Cerebellar nuclear complex (tissue), 1 donor: Measurements from ENCODE around the gene OPCML.
A peak's percentile ranks its signal among the peaks of the same experiment; 100 is the strongest.

Experiments used
- DNase-seq, 2 experiments: peaks; one replicate each; lab custom pipeline; 2025; lab: John Stamatoyannopoulos, UW

OPCML gene

DNA sequence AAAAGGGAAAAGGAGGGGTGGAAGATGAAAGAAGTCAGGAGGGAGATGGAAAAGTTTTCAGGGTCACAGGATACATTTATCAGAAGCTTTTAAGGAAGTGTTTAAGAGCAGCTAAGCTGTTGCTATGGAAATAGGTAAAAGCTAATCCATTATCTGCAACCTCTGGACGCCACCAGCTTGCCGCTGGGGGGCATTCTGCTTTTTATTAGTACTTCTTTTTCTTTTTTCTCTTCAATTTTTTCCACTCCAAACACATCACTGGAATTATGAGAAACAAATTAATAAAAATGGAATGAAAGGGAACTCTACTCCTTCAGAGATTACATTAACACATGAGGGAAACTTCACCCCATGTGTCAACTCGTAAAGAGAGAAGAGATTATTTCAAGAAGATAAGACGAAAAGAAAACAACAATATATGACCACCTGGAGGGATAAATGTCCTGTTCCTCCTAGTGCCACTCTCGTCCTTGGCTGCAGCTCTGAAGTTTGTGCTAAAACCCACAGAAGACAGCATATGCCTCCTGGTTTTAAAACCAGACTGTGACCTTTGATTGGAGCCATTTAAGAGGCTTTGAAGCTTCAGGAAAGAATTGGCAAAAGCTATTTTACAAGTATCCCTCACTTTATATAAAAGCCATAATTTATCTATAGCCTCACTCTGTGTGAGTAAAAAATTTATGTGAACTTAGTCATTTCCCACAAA, 972.8 kb downstream of the OPCML start:
- no peak for DNase-seq

GRCh38 chr11:132556316-132556715, 976.0 kb downstream of the OPCML start:
- DNase-seq: no peak

DNA sequence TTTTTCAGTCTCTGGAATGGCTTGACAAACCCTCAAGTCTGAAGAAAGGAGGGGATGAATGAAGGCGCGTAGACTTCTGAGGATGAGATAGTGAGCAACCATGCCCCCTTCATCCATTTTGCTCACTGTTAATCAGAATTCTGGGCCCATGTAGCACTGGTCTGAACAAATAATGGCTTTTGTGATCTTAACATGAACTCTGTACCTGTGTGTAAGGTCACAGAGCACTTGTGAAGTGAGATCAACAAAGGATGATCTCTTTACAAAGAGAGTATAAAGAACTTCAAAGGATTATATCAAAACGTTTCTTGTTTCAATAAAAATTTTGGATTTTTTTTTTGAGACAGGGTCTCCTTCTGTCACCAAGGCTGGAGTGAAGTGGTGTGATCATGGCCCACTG, 976.7 kb downstream of the OPCML start:
- no peak for DNase-seq

- DNase-seq: no peak
Observed at GRCh38 chr11:132551016-132551415, 981.3 kb downstream of the OPCML start.

DNA sequence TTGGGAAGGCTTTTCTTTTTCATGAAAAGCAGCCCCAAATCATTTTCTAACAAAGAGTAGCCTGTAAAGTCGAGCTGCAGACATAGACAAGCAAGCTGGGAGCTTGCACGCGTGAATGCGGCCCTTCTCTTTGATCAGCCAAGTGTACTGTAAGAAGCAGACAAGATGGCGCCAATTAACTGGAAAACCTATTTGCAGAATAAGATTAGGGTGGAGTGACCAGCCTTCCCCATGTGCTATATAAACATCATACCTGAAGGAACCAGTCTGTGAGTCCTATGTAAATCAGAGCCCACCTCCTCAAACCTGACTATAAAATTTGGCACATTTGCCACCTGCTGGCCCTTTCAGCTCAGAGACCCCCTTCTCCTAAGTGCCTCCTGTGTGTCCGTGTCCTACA, 982.7 kb downstream of the OPCML start:
- DNase-seq: no peak

GRCh38 chr11:132549001-132549400, 983.3 kb downstream of the OPCML start:
- no peak for DNase-seq

DNA sequence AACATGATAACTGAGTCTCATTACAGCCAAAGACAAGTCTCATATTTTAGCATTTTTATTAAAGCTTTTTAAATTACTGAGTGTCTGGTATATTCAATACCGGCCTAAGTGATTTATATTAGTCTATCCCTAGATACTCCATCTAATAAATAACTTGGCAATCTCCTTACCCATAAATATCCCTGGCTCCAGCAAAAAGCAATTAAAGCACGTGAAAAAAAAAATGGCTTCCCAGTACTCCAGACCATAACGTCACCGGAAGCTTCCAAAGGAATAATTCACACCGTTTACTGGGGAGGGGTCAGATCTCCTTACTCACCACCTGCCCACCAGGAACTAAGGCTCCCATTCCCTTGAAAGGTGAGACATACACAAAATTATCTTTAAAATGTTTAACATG, 988.3 kb downstream of the OPCML start:
- DNase-seq: no peak

DNA sequence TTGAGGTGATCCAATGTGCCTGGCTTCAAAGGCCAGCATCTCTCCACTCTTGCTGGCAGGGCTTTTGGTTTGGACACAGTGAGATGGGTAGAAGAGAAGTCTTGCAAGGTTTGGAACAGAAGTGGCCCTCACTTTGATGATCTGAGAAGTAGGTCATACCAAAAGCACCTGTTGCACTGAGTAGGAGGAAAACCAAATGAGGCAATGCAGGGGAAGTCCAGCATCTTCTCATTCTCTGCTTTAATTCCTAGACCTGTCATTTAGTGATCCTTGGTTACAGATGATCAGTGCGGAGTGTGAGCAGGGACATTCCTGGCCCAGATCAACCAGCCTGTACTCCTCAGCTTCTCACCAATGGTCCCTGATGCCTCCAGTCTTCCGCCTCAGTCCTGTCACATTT, 990.5 kb downstream of the OPCML start:
- no peak for DNase-seq

DNA sequence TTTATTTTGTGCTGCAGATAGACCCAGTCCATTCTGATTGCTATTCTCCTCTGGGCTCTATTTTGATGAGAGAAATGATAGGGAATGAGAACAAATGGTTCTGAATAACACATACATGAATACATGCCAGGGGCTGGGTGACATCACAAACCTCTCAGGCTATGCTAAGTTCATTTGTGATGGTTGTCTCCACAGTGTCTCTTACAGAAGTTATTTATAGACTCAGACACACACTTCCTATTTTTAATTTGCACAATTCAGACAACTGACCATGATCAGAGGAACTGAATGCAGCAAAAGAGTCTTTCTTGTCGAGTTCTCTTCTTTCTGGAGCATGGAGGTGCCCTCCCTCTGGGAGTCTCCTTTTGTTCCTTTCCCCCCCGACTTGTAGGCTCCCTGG, 991.7 kb downstream of the OPCML start:
- no peak for DNase-seq

- no peak for DNase-seq
Observed at GRCh38 chr11:132539590-132540368, 992.5 kb downstream of the OPCML start.

DNA sequence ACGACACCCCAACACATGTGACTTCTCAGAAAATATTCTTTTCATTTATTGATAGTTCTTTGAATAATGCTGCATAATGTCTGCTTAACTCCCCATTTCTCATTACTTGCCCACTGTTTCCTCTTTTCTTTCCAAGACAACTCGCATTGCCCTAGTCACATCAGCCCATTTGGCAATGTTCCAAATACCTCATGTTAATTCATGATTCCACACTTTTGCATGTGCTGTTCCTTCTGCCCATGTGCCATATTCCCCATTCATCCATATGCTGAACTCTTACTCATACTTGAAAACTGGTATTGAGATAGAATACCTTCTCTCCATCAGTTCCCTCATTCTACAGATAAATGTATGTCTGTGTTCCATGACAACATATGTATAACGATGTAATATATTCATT, 993.7 kb downstream of the OPCML start:
- no peak for DNase-seq

- DNase-seq: no peak
Observed at GRCh38 chr11:132535830-132536229, 996.5 kb downstream of the OPCML start.

DNA sequence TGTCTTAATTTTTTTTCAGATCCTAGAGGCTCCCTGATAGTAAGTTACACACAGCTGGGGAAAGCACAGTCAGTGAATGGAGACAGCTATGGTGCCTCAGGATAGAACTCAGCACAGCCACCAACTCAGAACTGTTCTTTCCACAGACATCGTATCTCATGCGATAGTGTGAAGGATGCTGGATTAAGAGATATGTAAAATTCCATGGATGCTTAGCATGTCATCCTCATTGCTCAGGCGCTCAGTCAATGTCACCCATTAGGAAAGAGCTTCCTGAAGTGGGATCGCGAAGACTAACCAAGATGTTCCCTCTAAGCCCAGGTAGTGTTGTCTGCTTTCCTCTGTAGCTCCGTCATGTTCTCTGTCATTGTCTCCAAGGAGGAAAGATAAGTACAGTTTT, 1000.4 kb downstream of the OPCML start:
- no peak for DNase-seq

- DNase-seq: no peak
Observed at GRCh38 chr11:132528181-132528580, 1004.1 kb downstream of the OPCML start.

DNA sequence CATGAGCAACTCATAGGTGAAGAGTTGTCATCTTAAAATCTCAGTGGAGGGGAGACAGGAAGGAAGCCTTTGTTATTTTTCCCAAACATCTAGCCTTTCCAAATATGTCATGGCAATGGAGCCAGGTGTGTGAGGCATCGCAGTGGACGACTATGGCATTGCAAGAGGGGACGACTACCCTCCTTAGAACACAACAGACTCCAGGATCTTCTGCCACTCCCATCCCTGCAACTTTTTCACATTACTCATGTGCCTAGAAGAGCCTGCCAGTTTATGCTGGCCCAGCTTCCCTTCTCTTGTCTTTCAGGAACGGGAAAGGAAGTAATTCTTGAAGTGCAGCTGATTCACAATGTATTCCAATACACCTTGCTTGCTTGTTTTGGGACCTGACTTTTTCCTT, 1008.4 kb downstream of the OPCML start:
- no peak for DNase-seq

DNA sequence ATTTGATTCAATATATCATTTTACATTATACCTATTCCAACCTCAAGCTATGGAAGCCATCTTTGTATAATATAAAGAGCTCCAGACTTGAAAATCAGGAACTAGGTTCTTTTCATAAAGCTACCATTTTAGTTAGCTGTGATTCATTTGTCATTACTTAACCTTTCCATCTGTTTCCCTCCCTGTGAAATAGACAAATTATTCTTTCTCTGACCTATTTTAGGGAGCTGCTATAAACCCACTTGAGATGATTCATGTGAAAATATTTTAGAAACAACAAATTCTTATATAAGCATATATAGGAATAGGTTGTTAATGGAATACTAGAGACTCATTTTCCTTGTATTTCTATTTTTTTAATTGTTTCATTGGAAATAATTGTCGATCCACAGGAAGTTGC, 1012.1 kb downstream of the OPCML start:
- DNase-seq: no peak

DNA sequence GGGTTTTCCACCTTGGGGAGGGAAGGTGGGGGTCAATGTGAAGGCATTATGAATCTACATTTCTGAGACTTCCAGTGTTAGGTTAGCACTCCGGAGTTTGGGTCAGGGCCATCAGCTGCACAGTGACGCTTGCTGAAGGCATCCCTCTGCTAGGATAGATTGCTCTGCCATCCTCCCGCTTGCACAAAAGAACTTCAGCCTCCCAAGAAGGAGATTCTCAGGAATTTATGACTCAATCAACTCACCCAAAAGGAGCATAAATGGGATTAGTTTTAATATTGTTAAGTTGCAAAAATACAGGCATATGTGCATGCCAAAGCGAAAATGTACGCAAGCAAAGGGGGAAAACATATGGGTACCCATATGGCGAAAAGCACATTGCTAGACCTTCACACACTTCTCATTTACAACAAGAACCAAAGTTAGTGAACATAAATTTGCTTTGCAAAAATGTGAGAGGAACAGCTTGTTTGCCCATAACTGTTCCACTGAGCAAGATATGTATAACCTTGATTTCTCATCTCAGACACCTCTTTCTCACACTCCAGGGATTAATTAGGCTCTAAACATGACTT, 1013.0 kb downstream of the OPCML start:
- no peak for DNase-seq

DNA sequence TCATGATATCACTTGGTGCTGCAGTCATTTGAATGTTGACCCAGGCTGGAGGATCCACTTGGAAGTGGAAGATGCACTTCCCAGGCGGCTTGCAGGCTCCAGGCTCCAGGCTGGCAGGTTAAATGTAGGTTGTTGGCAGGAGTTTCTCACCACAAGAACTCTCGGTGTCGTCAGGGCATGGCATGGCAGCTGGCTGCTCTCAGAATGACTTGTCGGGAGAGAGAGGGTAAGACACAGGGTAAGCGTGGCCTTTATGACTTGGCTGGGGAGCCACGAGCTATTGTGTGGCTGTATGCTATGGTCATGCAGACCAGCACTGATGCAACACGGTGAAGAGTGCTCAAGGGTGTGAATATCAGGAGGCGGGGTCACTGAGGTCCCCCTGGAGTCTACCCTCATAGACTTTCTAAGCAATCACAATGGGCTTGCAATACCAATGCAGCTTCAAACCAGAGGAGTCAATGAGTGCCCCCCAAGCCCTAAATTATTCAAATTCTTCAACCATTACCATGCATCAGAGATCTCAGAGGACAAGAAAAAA, 1027.7 kb downstream of the OPCML start:
- DNase-seq: peak in 1 of 2 experiments; percentile 48

DNA sequence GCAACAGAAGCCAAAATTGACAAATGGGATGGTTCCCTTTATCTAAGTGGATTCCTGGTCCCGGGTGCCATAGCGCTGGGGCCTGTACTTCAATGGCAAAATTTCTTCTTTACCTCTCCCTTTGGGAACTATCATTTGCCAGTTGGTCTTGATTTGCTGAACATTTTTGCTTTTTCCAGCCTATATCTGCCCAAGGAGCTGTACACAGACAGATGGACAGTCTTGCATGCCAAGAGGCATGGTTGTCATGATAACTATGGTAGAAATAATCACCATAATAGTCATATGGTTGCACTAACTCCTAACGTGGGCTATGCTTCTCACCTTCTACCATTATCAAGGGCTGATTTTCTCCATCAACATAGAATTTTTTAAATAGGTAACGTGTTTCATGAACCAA, 1030.9 kb downstream of the OPCML start:
- no peak for DNase-seq

- no peak for DNase-seq
Observed at GRCh38 chr11:132499661-132500060, 1032.6 kb downstream of the OPCML start.

GRCh38 chr11:132496341-132496740, 1036.0 kb downstream of the OPCML start:
- DNase-seq: no peak

DNA sequence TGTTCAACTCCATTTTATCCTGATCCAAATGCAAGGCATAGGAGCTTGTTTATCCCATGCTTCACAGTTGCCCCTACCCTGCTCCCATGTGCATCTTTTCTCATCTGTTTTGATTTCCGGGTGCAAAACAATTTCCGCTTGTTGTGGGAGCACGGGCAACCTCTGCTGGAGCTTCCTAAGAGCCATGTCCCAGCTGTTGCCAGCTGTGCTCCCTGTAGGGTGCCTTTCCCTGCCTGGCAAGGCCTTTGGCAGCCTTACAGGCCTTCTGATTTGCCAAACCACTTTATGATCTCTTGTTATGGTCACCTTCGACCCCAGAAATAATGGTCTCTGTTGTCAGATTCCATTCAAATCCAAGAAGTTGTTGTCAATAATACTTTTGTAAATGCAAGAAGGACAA, 1038.5 kb downstream of the OPCML start:
- no peak for DNase-seq

DNA sequence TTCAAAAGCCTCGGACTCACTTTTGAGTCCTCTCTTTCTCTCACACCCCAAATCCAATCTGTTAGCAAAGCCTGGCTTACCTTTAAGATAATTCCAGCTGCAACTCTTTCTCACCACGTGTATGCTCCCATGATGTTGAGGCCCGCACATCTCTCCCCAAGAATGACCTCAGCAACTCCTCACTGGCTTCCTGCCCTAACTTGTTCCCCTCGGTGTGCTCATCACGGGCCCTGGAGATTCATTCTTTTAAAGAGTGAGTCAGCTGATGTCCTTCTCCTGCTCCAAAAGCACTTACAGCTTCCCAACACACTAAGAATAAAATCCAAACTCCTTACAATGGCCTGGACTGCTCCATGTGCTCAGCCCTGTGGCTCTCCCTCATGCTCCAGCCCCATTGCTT, 1041.3 kb downstream of the OPCML start:
- DNase-seq: no peak
